SU-DHL-6 (cell line): ENCODE measurements around the gene ZFHX3.

ENCODE experiments used
- CTCF ChIP-seq: fragments of 200-600 bp; sonication (generic); IDR thresholded peaks from one replicate; pipeline ENCODE4 v1.5.1; 2017; ENCODE audit warnings: antibody characterized with exemption, mild to moderate bottlenecking, low read length, moderate library complexity; ENCODE audit not compliant: insufficient read depth, poor library complexity, severe bottlenecking
- EZH2phosphoT487 ChIP-seq: fragments of 200-600 bp; sonication (generic), shearing (Covaris generic); conservative IDR thresholded peaks from 2 replicates; pipeline ENCODE4 v1.6.1; 2018; ENCODE audit warnings: mild to moderate bottlenecking, antibody characterized with exemption, low read length, moderate library complexity, mixed read lengths

- TF ChIP-seq CTCF (no peak), EZH2phosphoT487 (no peak)
Observed at GRCh38 chr16:73016488-73016830, 31.5 kb downstream of the ZFHX3 start.
